IMR-90 (cell line): ENCODE data around the gene PANK4. TPM values are rescaled to one million over a fixed set of nuclear protein-coding genes. Genes with fewer than 3 reads are reported as not detected.
"Not testable (repeated sequence)": the region's sequence is repeated elsewhere in the genome, so short reads cannot be mapped to it uniquely, and the experiment has no call there.

ENCODE experiments used
- ATAC-seq: fragments of 200-7000 bp; cut with Tn5 transposase; 2 replicates; pipeline ENCODE4 v1.9.1; 2020; ENCODE audit warnings: low read depth, mild to moderate bottlenecking, moderate library complexity
- BruUV-seq: library from RNA; stranded (reverse); fragments of 400-500 nt; replicated peaks from 2 replicates; lab custom pipeline; 2021; lab: Mats Ljungman, UMichigan
- CTCF ChIA-PET: fragments of 300-600 bp; formaldehyde crosslinking; extraction: SDS; loops from one replicate; lab custom pipeline; 2021; ENCODE audit warnings: antibody characterized with exemption; lab: Yijun Ruan, JAX
- POLR2A ChIA-PET: fragments of 300-600 bp; sonication (Branson Sonifier 250); formaldehyde crosslinking; loops from one replicate; lab custom pipeline; 2022; ENCODE audit warnings: antibody characterized with exemption; ENCODE audit not compliant: unreplicated experiment; lab: Charles Lee
- DNase-seq: peaks from one replicate; pipeline ENCODE4 v3.0.0; 2013
- H2AFZ ChIP-seq: replicated peaks from 2 replicates; pipeline ENCODE3; 2013; ENCODE audit warnings: low read length, mild to moderate bottlenecking; ENCODE audit not compliant: poor library complexity
- H2AK5ac ChIP-seq: 2 replicates; pipeline ENCODE4 v1.6.1; 2013; ENCODE audit warnings: low read depth, low read length, inconsistent platforms
- H2AK9ac ChIP-seq: replicated peaks from 2 replicates; pipeline ENCODE3; 2013; ENCODE audit warnings: mild to moderate bottlenecking, low read depth, low read length, moderate library complexity; ENCODE audit not compliant: poor library complexity
- H2BK120ac ChIP-seq: 2 replicates; pipeline ENCODE4 v1.6.1; 2013; ENCODE audit warnings: low read depth, low read length, inconsistent platforms
- H2BK15ac ChIP-seq: 3 replicates; pipeline ENCODE4 v1.6.1; 2013; ENCODE audit warnings: low read depth, low read length, inconsistent platforms
- H2BK20ac ChIP-seq: 2 replicates; pipeline ENCODE4 v1.6.1; 2013; ENCODE audit warnings: low read depth, mild to moderate bottlenecking, inconsistent platforms, low read length, moderate library complexity
- H2BK5ac ChIP-seq: 2 replicates; pipeline ENCODE4 v1.6.1; 2013; ENCODE audit warnings: mild to moderate bottlenecking, low read depth, low read length, inconsistent platforms; ENCODE audit not compliant: poor library complexity, severe bottlenecking
- H3K14ac ChIP-seq: replicated peaks from 2 replicates; pipeline ENCODE4 v1.6.1; 2013; ENCODE audit warnings: low read depth, low read length, inconsistent platforms
- H3K18ac ChIP-seq: 2 replicates; pipeline ENCODE4 v1.6.1; 2013; ENCODE audit warnings: low read depth, low read length, control low read depth
- H3K23ac ChIP-seq: 2 replicates; pipeline ENCODE4 v1.6.1; 2013; ENCODE audit warnings: low read depth, low read length, inconsistent platforms
- H3K27ac ChIP-seq: 2 replicates; pipeline ENCODE4 v1.5.1; 2013; ENCODE audit warnings: mild to moderate bottlenecking, control low read depth, low read length; ENCODE audit not compliant: insufficient read depth
- H3K27me3 ChIP-seq: 2 replicates; pipeline ENCODE4 v1.6.1; 2013; ENCODE audit warnings: low read length; ENCODE audit not compliant: control insufficient read depth, insufficient read depth
- H3K36me3 ChIP-seq: 2 replicates; pipeline ENCODE4 v1.6.1; 2013; ENCODE audit warnings: low read length, mixed read lengths; ENCODE audit not compliant: control insufficient read depth, insufficient read depth
- H3K4ac ChIP-seq: 2 replicates; pipeline ENCODE4 v1.6.1; 2013; ENCODE audit warnings: low read depth, low read length, inconsistent platforms
- H3K4me1 ChIP-seq: 2 replicates; pipeline ENCODE4 v1.6.1; 2013; ENCODE audit warnings: low read length, mixed read lengths; ENCODE audit not compliant: control insufficient read depth, insufficient read depth
- H3K4me2 ChIP-seq: 2 replicates; pipeline ENCODE4 v1.6.1; 2013; ENCODE audit warnings: low read depth, mild to moderate bottlenecking, control low read depth, low read length, moderate library complexity
- H3K4me3 ChIP-seq: 2 replicates; pipeline ENCODE4 v1.5.1; 2013; ENCODE audit warnings: low read depth, mild to moderate bottlenecking, control low read depth, low read length, moderate library complexity; ENCODE audit not compliant: insufficient read depth
- H3K56ac ChIP-seq: 2 replicates; pipeline ENCODE4 v1.6.1; 2013; ENCODE audit warnings: low read length, inconsistent platforms; ENCODE audit not compliant: insufficient read depth; ENCODE audit errors: extremely low read depth
- H3K79me1 ChIP-seq, 2 experiments: 2 replicates each; pipeline ENCODE4 v1.6.1; 2013; ENCODE audit warnings: low read length in 2 of 2, inconsistent platforms in 1 of 2, low read depth in 1 of 2
- H3K9ac ChIP-seq: 2 replicates; pipeline ENCODE4 v1.6.1; 2013; ENCODE audit warnings: low read depth, low read length, control low read depth
- H3K9me1 ChIP-seq: 2 replicates; pipeline ENCODE4 v1.6.1; 2013; ENCODE audit warnings: low read length, inconsistent platforms; ENCODE audit not compliant: insufficient read depth
- H3K9me3 ChIP-seq: 2 replicates; pipeline ENCODE4 v1.6.1; 2013; ENCODE audit warnings: low read length; ENCODE audit not compliant: control insufficient read depth, insufficient read depth
- H4K20me1 ChIP-seq: 2 replicates; pipeline ENCODE4 v1.6.1; 2013; ENCODE audit warnings: low read length, inconsistent platforms; ENCODE audit not compliant: insufficient read depth
- H4K5ac ChIP-seq: 2 replicates; pipeline ENCODE4 v1.6.1; 2013; ENCODE audit warnings: mild to moderate bottlenecking, low read depth, low read length, control low read depth
- H4K8ac ChIP-seq, 2 experiments: 2 replicates each; pipeline ENCODE4 v1.6.1; 2013; ENCODE audit warnings: low read depth in 2 of 2, low read length in 2 of 2, control low read depth in 1 of 2, inconsistent platforms in 1 of 2
- H4K91ac ChIP-seq: 2 replicates; pipeline ENCODE4 v1.6.1; 2013; ENCODE audit warnings: low read depth, low read length, inconsistent platforms; ENCODE audit not compliant: insufficient read depth
- RAD21 ChIP-seq: IDR thresholded peaks from 2 replicates; pipeline ENCODE4 v1.6.1; 2012; ENCODE audit warnings: low read length, improper control_type of control experiment
- USF2 ChIP-seq: fragments of 150-350 bp; IDR thresholded peaks from 2 replicates; pipeline ENCODE4 v1.6.1; 2017; ENCODE audit warnings: mild to moderate bottlenecking, antibody characterized with exemption, low read length, low read depth
- WGBS, 2 experiments: methylation state at CpG; one replicate each; pipeline versions ENCODE4 v1.1.5 to v1.1.7; 2013; ENCODE audit warnings: missing lambda C conversion rate in 2 of 2; ENCODE audit not compliant: insufficient read length in 1 of 2; ENCODE audit errors: extremely low coverage in 2 of 2; 5-methylcytosine and 5-hydroxymethylcytosine counted together
- dilution Hi-C: fragments of 300-500 bp; cut with HindIII; formaldehyde crosslinking; loops from one replicate; pipeline ENCODE4 v1.14.3; 2018; ENCODE audit warnings: low sequenced_read_pairs; ENCODE audit not compliant: unreplicated experiment
- in situ Hi-C: fragments of 300-500 bp; cut with MboI; formaldehyde crosslinking; loops from 3 replicates; pipeline ENCODE4 v1.14.3; 2019; ENCODE audit warnings: low sequenced_read_pairs, inconsistent platforms, mixed read lengths
- intact Hi-C: fragments of 100-400 bp; cut with micrococcal nuclease; formaldehyde crosslinking; loops from 2 replicates; pipeline ENCODE4 v1.10.0; 2022
- polyA plus RNA-seq, 3 experiments: library from polyadenylated mRNA; depleted of rRNA; stranded (reverse); fragments of >200 nt; gene quantifications; 2 replicates each; pipeline ENCODE4 v1.2.3, GENCODE V29; 2012; ENCODE audit warnings: low replicate concordance in 1 of 3
- total RNA-seq: library from RNA; depleted of rRNA; stranded (reverse); fragments of >200 nt; gene quantifications from 2 replicates; pipeline ENCODE4 v1.2.3, GENCODE V29; 2012

PANK4 gene
- total and polyA plus RNA-seq, 2 of the 4 experiments (the other 2 are of a cell fraction), result 14.0 to 18.5 TPM

GRCh38 chr1:2553871-2554620 is 27.6 kb upstream of the PANK4 start:
- WGBS, 2 experiments, result 75% methylated on average over 17 of the region's 30 CpGs; no CpG with 5 or more reads in 1 of the 2 experiments
- DNase-seq (no peak), ATAC-seq (no peak)
- Histone ChIP-seq H3K9me1 (no peaks in the 10 kb centered on the region), H3K14ac (no peak overlapping the region), H3K27me3 (no peaks in the 10 kb centered on the region; the same call in 1 of the 2 replicates), H2BK5ac (no peak overlapping the region), H2AFZ (no peak overlapping the region), H3K79me1 (no peaks in the 10 kb centered on the region), H3K9ac (no peak overlapping the region), H4K5ac (no peak overlapping the region), H3K36me3 (no peaks in the 10 kb centered on the region), H4K20me1 (no peaks in the 10 kb centered on the region), H3K27ac (no peak overlapping the region), H3K23ac (no peak overlapping the region), H2BK15ac (no peak overlapping the region), H2AK9ac (peak overlapping the region; percentile 24), H3K56ac (no peak overlapping the region), H3K9me3 (no peaks in the 10 kb centered on the region), H4K8ac (no peak overlapping the region), H3K4me3 (no peak overlapping the region), H3K4ac (no peak overlapping the region), H2BK20ac (no peak overlapping the region), H3K4me1 (no peaks in the 10 kb centered on the region; the same call in 1 of the 2 replicates), H2BK120ac (no peak overlapping the region), H2AK5ac (no peak overlapping the region), H3K18ac (no peak overlapping the region), H4K91ac (no peak overlapping the region), H3K4me2 (no peak overlapping the region)
- TF ChIP-seq USF2 (no peak), RAD21 (no peak)
- dilution Hi-C loops, result no loop called here
- intact Hi-C loops, result loop anchor here (2.0 kb wide), 1 partner anchor 871 kb away; no protein-coding TSS in a partner anchor
- ChIA-PET POLR2A (no interaction called here), CTCF (no interaction called here)
- in situ Hi-C loops, result no loop called here
- BruUV-seq, result no TSS peak

GRCh38 chr1:2553076-2553475 is 26.7 kb upstream of the PANK4 start:
- dilution Hi-C loops, ATAC-seq, POLR2A ChIA-PET, H2AK5ac ChIP-seq, H2AK9ac ChIP-seq, BruUV-seq, DNase-seq, H3K9ac ChIP-seq, H3K4me2 ChIP-seq, H2BK20ac ChIP-seq, H3K18ac ChIP-seq, H4K5ac ChIP-seq, H2AFZ ChIP-seq, H3K27ac ChIP-seq, H4K20me1 ChIP-seq, H4K8ac ChIP-seq, H2BK5ac ChIP-seq, H3K79me1 ChIP-seq, in situ Hi-C loops, H2BK15ac ChIP-seq, H3K27me3 ChIP-seq, CTCF ChIA-PET, H3K4ac ChIP-seq, intact Hi-C loops, H3K56ac ChIP-seq, H3K4me1 ChIP-seq, H3K36me3 ChIP-seq, H3K9me3 ChIP-seq, H2BK120ac ChIP-seq, H3K14ac ChIP-seq, H4K91ac ChIP-seq, H3K9me1 ChIP-seq, H3K23ac ChIP-seq, H3K4me3 ChIP-seq: not testable (repeated sequence)
- no CpG with 5 or more reads among the region's 9 CpGs for WGBS, 2 experiments
